GM21576 (cell line): ENCODE results near the gene SLC9A8.

Experiments used
- ATAC-seq: cut with Tn5 transposase; IDR thresholded peaks from one replicate; pipeline ENCODE4 v1.9.1; 2021; ENCODE audit warnings: mild to moderate bottlenecking, moderate library complexity; ENCODE audit not compliant: unreplicated experiment

The SLC9A8 gene

DNA sequence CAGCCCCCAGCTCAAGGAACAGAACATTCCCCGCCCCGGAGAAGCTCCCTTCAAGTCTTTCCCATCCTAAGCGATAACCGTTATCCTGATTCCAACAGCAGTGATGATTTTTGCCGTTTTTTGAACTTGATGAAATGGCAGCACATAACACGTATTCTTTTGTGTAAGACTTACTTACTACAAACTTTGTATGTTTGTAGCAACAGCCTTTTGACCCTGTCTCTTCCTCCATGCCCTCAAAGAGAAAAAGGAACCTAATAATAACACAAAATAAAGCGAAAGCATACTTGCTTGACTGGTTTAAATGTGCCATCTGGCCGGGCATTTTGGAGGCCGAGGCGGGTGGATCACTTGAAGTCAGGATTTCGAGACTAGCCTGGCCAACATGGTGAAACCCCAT lies 26.4 kb upstream of the SLC9A8 start:
- ATAC-seq, result peak; percentile 7

DNA sequence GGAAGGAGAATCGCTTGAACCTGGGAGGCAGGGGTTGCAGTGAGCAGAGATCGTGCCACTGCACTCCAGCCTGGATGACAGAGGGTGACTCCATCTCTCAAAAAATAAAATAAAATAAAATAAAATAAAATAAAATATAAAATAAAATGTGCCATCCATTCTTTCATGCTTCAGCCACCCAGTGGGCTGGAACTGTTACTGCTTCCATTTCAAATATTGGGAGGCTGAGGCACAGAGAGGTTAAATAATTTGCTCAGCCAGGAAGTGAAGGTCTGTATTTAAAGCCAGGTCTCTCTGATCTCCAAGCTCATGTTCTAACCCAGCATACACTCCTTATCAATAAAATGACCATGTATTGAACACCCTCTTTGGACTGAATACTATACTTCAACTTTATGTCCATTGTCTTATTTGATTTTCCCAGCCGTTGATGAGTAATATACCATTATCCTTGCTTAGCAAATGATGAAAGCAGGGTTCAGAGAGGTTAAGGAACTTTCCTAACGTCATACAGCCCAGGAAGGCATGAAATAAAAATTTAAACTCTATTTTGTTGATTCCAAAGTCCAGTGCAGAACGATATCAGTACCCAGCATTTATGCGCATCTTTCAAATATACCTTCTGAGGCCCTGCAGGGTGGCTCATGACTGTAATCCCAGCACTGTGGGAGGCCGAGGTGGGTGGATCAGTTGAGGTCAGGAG lies 25.8 kb upstream of the SLC9A8 start:
- ATAC-seq, result no peak

DNA sequence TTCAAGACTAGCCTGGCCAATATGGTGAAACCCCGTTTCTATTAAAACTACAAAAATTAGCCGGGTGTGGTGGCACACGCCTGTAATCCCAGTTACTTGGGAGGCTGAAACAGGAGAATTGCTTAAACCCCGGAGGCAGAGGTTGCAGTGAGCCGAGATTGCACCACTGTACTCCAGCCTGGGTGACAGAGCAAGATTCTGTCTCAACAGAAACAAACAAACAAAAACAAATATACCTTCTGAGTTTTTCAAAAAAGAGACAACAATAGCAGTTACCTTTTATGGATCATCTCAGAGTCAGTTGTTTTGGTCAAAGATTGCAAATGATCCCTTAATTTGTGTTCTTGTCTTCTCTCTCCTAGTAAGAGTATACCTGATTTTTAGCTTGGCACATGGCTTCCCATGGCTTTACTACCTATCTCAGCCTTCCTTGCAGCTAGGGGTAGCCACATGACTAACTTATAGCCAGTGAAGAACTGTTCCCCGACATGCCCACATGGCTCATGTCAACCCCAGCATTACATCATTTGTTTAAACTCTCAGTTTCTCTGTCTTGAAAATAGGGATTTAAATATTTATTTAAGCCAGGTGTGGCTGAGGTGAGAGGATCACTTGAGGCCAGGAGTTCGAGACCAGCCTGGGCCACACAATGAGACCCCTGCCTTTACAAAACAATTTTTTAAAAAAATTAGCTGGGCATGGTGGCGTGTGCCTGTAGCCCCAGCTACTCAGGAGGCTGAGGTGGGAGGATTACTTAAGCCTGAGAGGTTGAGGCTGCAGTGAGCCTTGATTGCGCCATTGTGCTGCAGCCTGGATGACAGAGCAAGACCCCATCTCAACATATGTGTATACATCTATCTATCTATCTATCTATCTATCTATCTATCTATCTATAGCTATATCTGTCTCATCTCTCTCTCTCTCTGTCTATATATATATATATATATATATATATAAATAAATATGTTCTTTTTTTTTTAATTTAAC lies 25.0 kb upstream of the SLC9A8 start:
- ATAC-seq, result no peak

DNA sequence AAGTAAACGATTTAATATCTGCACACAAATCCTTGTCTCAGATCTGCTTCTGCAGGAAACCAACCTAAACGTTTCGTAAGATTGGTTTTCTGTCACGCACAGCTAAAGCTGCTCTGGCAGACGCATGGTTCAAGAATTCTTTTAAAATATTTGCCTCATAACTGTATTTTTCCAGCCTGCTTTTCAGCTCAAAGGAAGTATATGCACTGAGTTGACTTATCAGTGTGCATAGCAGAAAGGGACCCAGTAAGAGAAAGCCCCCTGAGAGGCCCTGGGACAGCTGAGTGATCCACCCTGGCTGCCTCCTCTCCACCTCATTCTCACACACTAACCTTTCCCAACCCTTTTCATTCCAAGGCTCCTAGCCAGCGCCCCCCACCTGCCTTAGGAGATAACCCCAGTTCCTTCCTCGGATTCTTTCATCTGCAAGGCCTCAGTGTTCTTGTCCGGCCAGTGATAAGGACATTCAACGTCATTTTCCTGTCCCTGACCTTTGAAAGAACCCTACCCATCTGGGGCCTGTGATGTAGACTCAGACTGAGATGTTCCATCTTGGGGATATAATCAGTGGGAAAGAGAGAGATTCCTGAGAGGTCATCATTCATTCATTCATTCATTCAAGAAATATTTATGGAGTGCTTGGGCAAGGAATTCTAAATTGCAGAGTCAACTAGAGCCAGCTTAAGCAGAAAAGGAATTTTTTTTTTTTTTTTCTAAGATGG lies 22.4 kb upstream of the SLC9A8 start:
- ATAC-seq, result no peak

DNA sequence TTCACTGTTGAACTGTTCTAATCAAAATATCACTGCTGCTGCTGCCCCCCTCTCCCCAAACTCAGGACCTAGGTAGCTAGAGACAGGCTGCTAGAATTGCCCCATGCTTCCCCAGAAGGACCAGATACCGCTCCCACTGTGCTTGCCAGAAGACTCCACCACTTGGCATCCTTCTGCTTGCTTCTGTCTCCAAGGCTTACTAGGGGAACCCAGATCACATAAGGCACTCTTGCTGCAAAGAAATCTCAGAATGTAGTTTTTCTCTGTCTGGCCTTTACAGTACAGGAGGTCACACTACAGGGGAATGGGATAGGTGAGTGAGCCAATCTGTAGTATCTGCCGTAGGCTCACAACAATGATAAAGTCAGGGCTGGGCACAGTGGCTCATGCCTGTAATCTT lies 21.5 kb upstream of the SLC9A8 start:
- no peak for ATAC-seq

DNA sequence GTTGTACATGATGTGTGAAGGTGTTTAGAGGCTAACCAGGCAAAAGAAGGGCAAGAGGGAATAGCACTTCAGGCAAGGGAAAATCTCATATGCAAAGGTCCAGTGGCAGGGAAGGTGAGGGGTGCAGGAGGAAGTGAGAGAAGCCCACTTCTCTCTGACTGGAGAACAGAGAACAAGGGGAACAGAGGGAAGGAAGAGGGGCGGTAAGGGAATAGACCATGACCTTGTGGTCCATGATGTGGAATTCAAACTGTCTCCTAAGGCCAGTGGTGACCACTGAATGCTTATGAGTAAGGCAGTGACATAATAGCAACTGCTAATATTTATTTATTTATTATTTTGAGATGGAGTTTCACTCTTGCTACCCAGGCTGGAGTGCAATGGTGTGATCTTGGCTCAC lies 20.6 kb upstream of the SLC9A8 start:
- no peak for ATAC-seq

DNA sequence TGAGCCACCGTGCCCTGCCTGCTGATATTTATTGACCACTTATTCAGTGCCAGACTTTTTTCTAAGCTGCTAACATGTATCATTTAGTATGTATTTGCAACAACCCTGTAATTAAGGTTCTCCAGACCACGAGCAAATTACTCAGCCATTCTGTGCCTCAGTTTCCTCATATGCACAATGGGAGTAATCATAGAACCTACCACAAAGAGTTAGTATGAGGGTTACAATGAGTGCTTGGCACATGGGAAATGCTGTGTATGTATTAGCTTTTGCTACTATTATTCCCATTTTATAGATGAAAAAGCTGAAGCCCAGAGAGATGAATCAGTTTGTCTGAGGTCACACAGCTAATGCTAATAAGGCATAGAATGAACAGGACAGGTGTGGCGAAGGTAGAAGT lies 20.0 kb upstream of the SLC9A8 start:
- no peak for ATAC-seq

DNA sequence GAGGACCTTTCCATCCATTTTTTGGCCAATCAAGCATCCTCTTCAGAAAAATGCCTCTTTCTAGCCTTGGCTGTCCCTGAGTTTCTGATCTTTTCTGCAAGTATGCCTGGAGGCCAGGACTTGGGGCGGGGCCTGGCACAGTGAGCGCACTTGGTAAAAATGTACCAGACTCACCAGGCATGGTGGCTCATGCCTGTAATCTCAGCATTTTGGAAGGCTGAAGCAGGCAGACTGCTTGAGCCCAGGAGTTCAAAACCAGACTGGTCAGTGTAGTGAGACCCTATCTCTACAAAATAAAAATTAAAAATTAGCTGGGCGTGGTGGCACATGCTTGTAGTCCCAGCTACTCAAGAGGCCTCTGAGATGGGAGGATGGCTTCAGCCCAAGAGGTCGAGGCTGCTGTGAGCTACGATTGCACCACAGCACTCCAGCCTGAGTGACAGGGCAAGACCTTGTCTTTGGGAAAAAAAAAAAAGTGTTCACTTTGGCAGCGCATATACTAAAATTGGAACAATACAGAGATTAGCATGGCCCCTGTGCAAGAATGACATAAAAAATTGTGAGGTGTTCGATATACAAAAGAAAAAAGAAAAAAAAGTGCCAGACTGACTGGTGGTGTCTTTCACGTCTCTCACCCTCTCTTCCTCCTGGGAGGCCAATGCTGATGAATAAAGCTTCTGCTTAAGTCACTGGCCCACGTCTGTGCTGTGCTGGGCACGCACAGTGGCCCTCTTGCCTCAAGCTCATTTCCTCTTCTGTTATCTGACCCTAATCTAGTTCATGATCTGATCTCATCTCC lies 18.1 kb upstream of the SLC9A8 start:
- no peak for ATAC-seq

DNA sequence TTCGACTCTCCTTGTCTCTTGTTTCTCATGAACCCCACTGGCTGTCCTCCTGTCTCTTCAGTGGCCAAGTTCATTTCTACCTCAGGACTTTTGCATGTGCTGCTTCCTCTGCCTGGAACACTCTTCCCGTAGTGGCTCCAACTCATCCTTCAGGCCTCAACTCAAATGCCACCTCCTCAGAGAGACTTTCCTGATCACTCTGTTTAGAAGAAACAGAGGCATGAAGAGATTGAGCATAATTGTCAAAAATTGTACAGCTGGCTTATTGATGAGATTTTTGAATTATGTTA lies 17.5 kb upstream of the SLC9A8 start:
- no peak for ATAC-seq

DNA sequence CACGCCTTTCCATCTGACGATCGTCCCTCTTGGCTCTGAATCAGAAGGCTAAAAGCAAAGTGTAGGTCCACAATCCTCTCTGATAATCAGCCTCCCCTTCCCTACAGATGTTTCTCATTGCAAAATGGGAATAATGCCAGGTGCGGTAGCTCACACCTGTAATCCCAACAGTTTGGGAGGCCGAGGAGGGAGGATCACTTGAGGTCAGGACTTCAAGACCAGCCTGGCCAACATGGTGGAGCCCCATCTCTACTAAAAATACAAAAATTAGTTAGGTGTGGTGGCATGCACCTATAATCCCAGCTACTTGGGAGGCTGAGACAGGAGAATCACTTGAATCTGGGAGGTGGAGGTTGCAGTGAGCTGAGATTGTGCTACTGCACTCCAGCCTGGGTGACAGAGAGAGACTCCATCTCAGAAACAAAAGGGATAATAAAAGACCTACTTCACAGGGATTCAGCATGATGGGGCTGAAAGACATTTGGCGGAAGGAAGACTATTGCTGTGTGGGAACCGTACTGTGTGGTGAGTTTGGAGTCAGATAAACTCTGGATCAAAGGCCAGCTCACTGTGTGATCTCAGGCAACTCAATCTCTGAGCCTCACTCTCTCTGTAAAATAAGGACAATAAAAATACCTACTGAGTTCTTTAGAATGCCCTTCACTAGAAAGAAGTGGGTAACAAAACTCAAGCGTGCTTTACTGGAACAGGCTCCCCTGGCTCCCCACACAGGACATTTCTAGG lies 15.9 kb upstream of the SLC9A8 start:
- ATAC-seq, result no peak

DNA sequence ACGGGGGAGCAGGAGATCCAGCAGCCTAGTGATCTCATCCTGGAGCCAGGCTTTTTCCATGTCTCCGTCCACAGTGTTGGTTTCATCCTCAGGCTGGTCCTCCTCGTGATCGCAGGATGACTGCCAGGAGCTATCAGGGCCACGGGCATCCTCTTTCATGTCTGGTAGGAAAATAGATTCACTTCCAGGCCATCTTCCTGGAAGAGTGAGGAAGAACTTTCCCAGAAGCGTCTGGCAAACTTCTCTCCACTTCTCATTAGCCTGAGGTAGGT lies 15.3 kb upstream of the SLC9A8 start:
- ATAC-seq, result no peak

DNA sequence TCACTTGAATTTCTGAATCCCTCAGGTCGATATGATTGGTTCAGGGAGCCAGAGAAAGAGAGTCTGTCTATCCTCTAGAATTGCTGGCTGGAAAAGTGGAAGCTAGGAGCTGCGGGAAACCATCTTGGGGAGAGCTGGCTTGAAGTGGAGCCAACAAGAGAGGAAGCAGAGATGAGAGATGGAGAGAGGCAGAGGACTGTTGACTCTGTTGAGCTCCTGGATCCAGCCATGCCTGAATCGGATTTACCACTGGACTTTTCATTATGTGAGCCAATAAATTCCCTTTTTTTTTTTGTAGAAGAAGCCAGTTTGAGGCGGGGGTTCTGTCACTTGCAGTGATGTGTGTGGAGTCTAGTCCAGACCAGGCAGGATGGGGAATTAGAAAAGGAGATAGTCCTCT lies 13.9 kb upstream of the SLC9A8 start:
- no peak for ATAC-seq

DNA sequence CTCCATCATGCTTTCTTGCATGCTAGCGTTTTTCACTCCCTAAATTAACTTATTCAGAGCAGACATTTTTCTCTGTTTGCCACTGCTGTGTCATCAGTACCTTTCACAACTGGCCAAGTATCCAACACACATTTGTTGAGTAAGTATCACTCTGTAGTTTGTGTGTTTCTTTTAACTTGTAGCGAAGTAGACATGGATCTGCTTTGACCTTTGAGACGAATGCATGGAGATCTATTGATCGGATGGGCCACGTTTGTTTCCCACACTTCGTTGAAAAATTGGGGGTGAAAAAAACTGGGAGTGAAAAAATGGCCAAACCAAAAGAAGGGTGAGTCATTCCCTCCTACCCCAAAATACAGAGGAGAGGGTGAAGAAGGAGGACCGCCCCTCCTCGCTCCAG lies 12.9 kb upstream of the SLC9A8 start:
- ATAC-seq, result no peak

DNA sequence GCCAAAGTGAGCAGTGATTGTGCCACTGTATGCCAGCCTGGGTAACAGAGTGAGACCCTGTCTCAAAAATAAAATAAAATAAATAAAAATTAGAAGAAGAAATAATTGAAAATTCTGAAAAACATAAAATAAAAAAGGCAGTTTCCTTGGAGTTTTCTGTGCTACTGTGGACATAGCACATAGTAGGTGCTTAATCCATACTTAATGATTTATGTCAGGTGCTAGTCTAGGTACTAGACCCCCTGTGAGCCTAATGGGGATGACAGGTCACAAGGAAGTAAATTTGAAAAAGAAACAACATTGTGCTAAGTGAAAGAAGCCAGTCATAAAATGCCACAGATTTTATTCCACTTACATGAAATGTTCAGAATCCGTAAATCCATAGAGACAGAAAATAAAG lies 9.2 kb upstream of the SLC9A8 start:
- ATAC-seq, result no peak

DNA sequence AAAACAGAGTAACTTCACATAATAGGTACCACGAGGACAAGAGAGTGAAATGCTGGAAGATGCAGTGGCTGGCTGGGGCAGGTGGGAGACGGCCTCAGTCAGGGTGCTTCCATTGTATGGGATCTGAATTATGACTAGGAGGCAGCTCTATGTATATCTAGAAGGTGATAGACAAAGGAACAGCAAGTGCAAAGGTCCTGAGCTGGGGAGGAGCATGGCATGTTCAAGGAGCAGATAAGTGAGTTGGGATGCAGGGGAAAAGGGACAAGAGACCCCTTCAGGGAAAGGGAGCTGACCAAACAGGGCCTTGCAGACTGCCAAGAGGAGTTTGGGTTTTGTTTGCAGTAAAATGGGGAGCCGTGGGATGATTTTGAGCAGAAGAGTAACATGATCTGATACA lies 8.3 kb upstream of the SLC9A8 start:
- ATAC-seq, result no peak

DNA sequence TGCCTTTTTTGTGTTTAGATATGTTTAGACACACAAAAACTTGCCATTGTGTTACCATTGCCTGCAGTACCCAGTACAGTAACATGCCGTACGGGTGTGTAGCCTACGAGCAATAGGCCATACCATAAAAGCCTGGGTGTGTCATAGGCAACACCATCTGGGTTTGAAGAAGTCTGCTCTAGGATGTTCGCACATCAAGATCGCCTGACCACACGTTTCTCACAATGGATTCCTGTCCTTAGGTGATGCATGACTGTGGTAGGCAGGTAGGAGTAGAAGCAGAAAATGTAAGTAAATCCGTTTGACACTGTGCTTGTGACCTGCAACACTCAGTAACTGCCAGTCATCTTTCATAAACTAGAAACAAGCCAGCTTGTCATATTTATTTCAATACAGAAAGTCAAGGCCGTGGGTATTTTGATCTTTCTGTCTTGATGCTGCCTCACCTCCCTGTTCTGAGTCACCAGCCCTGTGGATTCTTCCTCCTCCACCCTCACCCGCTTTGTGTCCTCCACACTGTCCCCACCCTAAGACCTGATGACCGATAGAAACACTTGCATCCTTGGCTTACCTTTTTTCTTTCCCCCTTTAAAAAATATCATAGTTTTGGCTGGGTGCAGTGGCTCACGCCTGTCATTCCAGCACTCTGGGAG lies 7.3 kb upstream of the SLC9A8 start:
- ATAC-seq, result peak; percentile 45

DNA sequence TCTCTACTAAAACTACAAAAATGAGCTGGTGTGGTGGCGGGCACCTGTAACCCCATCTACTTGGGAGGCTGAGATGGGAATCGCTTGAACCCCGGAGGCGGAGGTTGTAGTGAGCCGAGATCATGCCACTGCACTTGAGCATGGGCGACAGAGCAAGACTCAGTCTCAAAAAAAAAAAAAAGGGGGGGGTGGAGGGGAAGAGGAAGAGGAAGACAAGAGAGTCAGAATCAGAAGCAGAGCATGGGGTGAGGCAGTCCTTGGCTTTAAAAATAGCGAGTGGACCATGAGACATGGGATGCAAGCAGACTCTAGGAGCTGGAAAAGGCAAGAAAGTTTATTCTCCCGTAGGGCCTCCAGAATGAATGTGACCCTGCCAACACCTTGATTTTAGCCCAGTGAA lies 3.9 kb upstream of the SLC9A8 start:
- ATAC-seq, result no peak

DNA sequence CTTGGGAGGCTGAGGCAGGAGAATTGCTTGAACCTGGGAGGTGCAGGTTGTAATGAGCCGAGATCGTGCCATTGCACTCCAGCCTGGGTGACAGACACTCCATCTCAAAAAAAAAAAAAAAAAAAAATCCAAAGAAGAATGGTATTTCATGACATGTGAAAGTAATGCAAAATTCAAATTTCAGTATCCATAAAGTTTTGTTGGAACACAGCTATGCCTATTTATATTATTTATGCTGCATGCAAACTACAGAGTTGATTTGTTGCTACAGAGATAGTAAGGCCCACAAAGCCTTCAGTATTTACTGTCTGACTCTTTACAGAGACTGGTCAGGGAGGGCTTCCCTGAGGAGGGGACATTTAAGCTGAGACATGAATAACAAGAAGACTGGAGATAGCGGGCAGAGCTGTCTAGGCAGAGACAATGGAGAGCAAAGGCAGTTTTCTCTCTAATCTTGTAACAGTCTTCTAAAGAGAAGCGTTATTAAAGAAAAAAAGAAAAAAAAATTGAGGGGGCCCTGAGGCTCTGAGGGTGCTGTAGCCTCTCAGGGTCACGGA lies 2.7 kb upstream of the SLC9A8 start:
- ATAC-seq, result no peak

DNA sequence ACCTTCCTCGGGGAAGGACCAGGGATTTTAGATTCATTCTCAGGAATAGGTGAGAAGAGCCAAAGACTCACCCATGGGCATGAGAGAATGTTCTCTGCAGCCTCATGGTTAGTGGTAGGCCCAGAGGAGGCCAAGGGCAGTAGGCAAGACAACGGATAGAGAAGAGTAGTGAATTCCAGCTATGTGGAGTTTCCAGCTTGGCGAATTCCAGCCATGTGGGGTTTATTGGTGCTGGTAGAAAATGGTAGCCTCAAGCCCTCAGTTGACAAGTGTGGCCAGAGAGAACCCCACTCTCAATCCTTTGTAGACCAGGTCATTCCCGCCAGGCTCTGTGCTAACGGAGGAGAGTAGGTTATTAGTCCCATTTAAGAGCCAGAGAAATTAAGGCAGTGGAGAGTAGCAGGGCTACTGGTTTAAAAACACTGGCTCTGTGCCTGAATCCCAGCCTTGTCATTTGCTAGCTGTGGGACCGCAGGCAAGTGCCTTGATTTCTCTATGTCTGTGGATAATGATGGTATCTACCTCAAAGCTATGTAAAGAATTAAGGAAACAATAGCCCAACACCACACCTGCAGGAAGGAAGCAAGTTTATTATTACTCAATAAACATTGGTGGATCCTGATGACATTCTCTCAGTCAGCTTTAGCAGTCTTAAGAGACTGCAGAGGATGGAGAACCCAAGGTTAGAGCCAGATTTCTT lies 2.0 kb upstream of the SLC9A8 start:
- ATAC-seq, result no peak
